RWPE1 (cell line): ENCODE measurements around the gene DOC2A.

ENCODE experiments used
- CTCF ChIA-PET: fragments of 350-600 bp; sonication (Branson Sonifier 250); formaldehyde crosslinking; extraction: SDS; loops from one replicate; lab custom pipeline; 2021; lab: Yijun Ruan, JAX
- POLR2A ChIA-PET: fragments of 400-600 bp; formaldehyde crosslinking; extraction: SDS; loops from one replicate; lab custom pipeline; 2020; ENCODE audit warnings: antibody characterized with exemption; ENCODE audit not compliant: low non-redundant PET; lab: Yijun Ruan, JAX
- DNase-seq: peaks from one replicate; pipeline ENCODE4 v3.0.0; 2012; ENCODE audit warnings: low spot score
- H3K27ac ChIP-seq: fragments of 450-650 bp; 2 replicates; pipeline ENCODE4 v1.5.1; 2017
- CTCF ChIP-seq: fragments of 450-650 bp; conservative IDR thresholded peaks from 2 replicates; pipeline ENCODE4 v1.5.1; 2017; ENCODE audit warnings: low read depth, mild to moderate bottlenecking

Gene DOC2A

GRCh38 chr16:29975134-29975538 lies 35.7 kb downstream of the DOC2A start:
- no peak for DNase-seq
- ChIA-PET CTCF (no interaction called here), POLR2A (interaction anchor here (0.6 to 1.4 kb wide), 2 partner anchors 49 to 123 kb away, joined by 3 to 10 read pairs; partner anchors contain the start of gene KCTD13)
- H3K27ac ChIP-seq, result peak overlapping the region; percentile 18; the same call in 1 of the 2 replicates
- no peak for TF ChIP-seq CTCF

DNA sequence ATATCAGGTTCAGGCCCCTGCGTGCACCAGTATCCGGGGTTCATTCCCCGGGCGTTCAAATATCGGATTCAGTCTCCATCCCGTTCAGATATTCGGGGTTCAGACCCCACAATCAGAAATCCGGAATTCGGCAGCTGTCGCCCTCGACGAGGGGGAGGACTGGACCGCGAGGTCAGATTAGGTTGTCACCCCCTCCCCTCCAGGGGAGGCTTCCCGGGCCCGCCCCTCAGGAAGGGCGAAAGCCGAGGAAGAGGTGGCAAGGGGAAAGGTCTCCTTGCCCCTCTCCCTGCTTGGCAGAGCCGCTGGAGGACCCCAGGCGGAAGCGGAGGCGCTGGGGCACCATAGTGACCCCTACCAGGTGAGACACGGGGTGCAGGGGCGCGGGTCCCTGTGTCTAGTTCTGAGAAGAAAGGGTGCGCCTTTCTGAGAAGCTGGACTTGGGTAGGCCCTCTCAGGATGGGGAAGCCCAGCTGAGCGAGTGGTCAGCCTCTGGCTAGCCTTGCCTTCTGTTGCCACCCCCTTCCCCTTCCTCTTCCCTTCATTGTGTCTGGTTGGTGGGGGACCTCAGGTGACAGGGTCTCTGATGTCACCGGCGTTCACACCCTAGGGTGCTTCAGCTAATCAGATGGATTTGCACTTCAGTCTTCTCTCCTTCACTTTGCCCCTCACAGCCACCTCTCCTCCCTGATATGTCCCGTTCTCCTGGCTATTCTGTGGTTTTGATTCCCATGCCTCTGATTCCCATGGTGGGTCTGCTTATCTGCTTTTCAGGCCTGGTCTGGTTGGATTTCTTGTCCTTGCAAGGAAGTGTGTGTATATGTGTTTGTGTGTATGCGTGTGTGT lies 36.3 kb downstream of the DOC2A start:
- POLR2A ChIA-PET, result interaction anchor here (0.6 kb wide), 1 partner anchor 123 kb away, joined by 3 read pairs; no protein-coding TSS in a partner anchor
- H3K27ac ChIP-seq, result peak overlapping the region; percentile 85
- CTCF ChIA-PET, result interaction anchor here (0.7 kb wide), 1 partner anchor 683 kb away, joined by 4 read pairs; no protein-coding TSS in a partner anchor
- DNase-seq, result peak; percentile 20
- no peak for TF ChIP-seq CTCF

DNA sequence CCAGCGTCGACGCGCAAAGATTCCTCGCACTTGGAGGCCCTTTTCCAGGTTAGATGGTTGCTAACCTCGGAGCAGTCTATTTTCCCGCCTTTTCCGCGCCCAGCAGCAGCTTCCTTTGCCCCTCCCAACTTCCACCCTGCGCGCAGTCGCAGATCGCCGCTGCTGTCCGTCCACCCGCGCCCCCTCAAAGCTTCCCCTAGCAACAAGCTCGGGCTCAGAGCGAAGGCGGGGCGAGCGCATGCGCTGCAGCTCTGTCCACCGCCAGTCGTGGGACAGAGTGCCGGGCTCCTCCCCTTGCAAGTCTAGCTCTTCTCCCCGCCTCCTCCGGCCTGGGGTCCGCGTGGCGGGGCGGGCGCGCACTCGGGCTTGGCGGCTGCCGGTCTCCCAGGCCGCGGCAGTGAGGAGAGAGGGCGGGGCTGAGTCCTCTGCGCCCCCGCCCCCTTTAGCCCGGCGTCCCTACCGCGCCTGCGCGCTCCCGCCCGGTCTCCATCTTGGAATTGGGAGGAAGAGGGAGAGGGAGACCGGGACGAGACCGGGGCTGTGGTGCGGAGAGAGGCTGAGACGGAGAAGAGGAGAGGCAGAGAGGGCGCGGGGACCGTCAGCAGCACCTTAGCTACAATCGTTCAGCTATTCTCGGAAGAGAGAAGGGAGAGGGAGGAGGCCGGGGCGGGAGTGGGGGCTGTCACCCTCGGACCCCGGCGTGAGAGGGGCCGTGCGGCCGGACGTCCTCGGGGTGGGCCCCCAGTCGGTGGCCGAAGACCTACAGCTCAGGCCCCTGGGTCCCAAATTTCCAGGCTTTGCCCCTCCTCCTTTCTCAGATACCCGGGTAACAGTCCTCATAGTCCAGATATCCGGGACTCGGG lies 37.2 kb downstream of the DOC2A start, which contains the start of gene TAOK2:
TAOK2 (plus strand) TSS at position 485 of the 863 bp plus-strand sequence. CDS start 3,905 bp downstream, outside the sequence.
- CTCF ChIA-PET, result interaction anchor here (0.6 to 0.7 kb wide), 2 partner anchors 107 to 682 kb away, joined by 4 read pairs; no protein-coding TSS in a partner anchor
- no peak for TF ChIP-seq CTCF
- peak within 1 kb of the TSS; percentile 85 for H3K27ac ChIP-seq

DNA sequence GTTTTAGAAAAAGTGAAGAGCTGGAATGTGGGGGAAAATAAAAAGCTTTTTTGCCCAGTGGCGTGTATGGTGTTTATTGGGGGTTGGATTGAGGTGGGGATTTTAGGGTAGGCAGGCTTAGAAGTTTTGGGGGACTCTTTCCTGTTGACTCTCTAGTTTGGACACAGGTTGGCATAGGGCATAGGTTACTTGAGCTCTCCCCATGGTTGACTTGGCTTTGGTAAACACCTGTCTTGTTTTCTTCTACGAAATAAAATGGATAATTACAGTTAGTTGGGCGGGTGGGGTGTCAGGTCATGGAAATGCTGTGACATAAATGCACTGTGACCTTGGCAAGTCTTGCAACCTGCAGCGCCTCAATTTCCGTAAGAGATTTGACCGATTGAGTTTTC lies 37.8 kb downstream of the DOC2A start:
- TF ChIP-seq CTCF, result no peak
- CTCF ChIA-PET, result interaction anchor here (0.6 to 0.7 kb wide), 3 partner anchors 40 to 107 kb away, joined by 4 to 8 read pairs (median 4); no protein-coding TSS in a partner anchor
- no peak for DNase-seq
- POLR2A ChIA-PET, result interaction anchor here (0.7 to 1.1 kb wide), 2 partner anchors 10 to 22 kb away, joined by 4 to 5 read pairs; no protein-coding TSS in a partner anchor
- peak overlapping the region; percentile 85 for H3K27ac ChIP-seq

More for the DNA sequence above, 37.2 kb downstream of the DOC2A start, which contains the start of gene TAOK2:
- peak; percentile 100 for DNase-seq
- POLR2A ChIA-PET, result interaction anchor here (0.7 to 1.1 kb wide), 2 partner anchors 11 to 21 kb away, joined by 4 to 5 read pairs; no protein-coding TSS in a partner anchor

DNA sequence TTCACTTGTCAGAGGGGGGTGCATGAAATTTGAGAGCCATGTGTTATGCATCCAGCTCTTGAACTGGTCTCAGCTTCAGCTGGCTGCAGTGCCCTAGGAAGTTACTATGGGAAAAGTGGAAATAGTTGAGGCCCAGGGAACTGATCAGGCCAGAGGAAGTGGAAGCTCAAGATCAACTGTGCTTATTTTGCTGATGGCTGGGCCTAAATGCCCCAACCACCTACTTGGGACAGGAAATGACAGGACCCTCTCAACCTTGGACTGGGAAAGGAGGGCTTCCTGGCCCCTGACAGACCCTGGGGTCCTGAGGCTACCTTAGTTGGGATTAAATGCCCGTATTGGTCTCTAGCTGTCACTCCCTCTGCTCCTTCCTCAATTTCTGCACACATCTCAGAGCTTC lies 38.3 kb downstream of the DOC2A start:
- no peak for TF ChIP-seq CTCF
- ChIA-PET POLR2A (no interaction called here), CTCF (interaction anchor here (0.6 to 0.7 kb wide), 2 partner anchors 40 to 43 kb away, joined by 4 to 8 read pairs; no protein-coding TSS in a partner anchor)
- H3K27ac ChIP-seq, result peak overlapping the region; percentile 85
- DNase-seq, result no peak
